Mucosa of descending colon (tissue), 3 donors: ENCODE data around the gene PTPRF. TPM values are rescaled to one million over a fixed set of nuclear protein-coding genes. Genes with fewer than 3 reads are reported as not detected.

Experiments used
- ATAC-seq: fragments of 200-7000 bp; cut with Tn5 transposase; one replicate; pipeline ENCODE4 v1.9.1; 2020; ENCODE audit warnings: mild to moderate bottlenecking, moderate library complexity
- DNase-seq, 3 donors: peaks; one replicate each; pipeline ENCODE4 v3.0.0-alpha.2; 2020
- H3K36me3 ChIP-seq: fragments of 200-600 bp; one replicate; pipeline ENCODE4 v1.8.0; 2021; ENCODE audit warnings: low read depth, mild to moderate bottlenecking
- H3K4me1 ChIP-seq: fragments of 200-600 bp; one replicate; pipeline ENCODE4 v1.8.0; 2021; ENCODE audit warnings: low read depth, mild to moderate bottlenecking
- H3K4me3 ChIP-seq: fragments of 200-600 bp; one replicate; pipeline ENCODE4 v1.8.0; 2021; ENCODE audit warnings: mild to moderate bottlenecking
- H3K9me3 ChIP-seq: fragments of 200-600 bp; one replicate; pipeline ENCODE4 v1.8.0; 2021; ENCODE audit warnings: mild to moderate bottlenecking
- CTCF ChIP-seq: fragments of 200-600 bp; IDR thresholded peaks from one replicate; pipeline ENCODE4 v1.8.0; 2022; ENCODE audit warnings: antibody characterized with exemption, mild to moderate bottlenecking
- intact Hi-C, 2 donors: fragments of 100-400 bp; cut with DNase I in 1 of 2; cut with micrococcal nuclease in 1 of 2; formaldehyde crosslinking; loops; one replicate each; pipeline versions ENCODE4 v1.11.0 to v1.11.1; 2022; cut with DNase I, micrococcal nuclease
- total RNA-seq, 3 donors: library from RNA; stranded (reverse); fragmentation: NEBNext Ultra II Directional in 2 of 3; extraction: Animal tissue kit (Norgen Biotek cat#: 25700) in 2 of 3; gene quantifications; one replicate each; pipeline versions ENCODE4 v1.2.1 to v1.2.4, GENCODE V29; 2021 to 2023
- donor health status: DM: no; HTN: no; CAD: no; lungs with moderate emphysema.
- donor health status: DM: no; HTN: no; CAD: no.
- donor health status: DM: no; HTN: yes; CAD: no.

PTPRF gene
- total RNA-seq, 3 donors from 2014 or later, result 355 to 752 (median 384) TPM

DNA sequence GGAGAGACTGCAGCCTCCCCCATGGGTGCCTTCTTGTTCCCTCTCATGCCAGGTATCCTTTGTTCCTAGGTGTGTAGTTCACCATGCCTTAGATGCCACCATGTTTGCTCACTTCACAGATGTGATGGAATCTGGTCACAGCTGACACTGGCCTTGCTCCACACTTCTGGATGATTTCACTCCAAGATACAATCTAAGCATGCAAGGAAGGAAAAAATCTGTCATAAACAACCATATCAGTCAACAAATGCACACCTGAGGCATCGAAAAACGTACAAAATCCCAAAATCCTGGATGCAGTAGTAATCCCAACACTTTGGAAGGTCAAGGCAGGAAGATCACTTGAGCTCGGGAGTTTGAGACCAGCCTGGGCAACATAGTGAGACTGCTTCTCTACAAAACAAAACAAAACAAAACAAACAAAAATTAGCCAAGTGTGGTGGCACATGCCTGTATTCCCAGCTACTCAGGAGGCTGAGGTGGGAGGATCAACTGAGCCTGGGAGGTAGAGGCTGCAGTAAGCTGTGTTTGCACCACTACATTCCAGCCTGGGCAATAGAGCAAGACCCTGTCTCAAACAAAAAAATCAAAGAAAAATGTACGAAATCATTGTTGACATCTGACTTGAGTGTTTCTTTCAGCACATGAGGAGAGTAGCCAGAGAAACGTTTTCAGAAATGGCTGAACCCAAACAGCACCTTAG, 17.1 kb upstream of the PTPRF start:
- ATAC-seq (no peak), DNase-seq (no peak)
- no peaks in the 10 kb centered on the region for H3K36me3 ChIP-seq
- no peak overlapping the region for H3K4me3 ChIP-seq
- no peak for TF ChIP-seq CTCF
- peaks cover 24% of the 10 kb centered on the region for H3K4me1 ChIP-seq
- H3K9me3 ChIP-seq, result no peaks in the 10 kb centered on the region
- intact Hi-C loops, result no loop called here

GRCh38 chr1:43518935-43519686, 11.6 kb upstream of the PTPRF start:
- Histone ChIP-seq H3K4me3 (no peak overlapping the region), H3K9me3 (no peaks in the 10 kb centered on the region), H3K4me1 (peaks cover 21% of the 10 kb centered on the region), H3K36me3 (no peaks in the 10 kb centered on the region)
- intact Hi-C loops, result no loop called here
- DNase-seq (no peak), ATAC-seq (no peak)
- no peak for TF ChIP-seq CTCF

- intact Hi-C loops, result loop anchor here in 1 of 2 donors (10.0 kb wide), 1 partner anchor 125 kb away; no protein-coding TSS in a partner anchor
- Histone ChIP-seq H3K4me1 (peaks cover 26% of the 10 kb centered on the region), H3K36me3 (no peaks in the 10 kb centered on the region), H3K9me3 (no peaks in the 10 kb centered on the region), H3K4me3 (no peak overlapping the region)
- DNase-seq, result no peak
- no peak for TF ChIP-seq CTCF
- ATAC-seq, result no peak
These were observed 10.4 kb upstream of the PTPRF start for GRCh38 chr1:43520100-43520778.

- Histone ChIP-seq H3K36me3 (no peaks in the 10 kb centered on the region), H3K9me3 (no peaks in the 10 kb centered on the region), H3K4me3 (no peak overlapping the region), H3K4me1 (peaks cover 26% of the 10 kb centered on the region)
- DNase-seq, result no peak
- intact Hi-C loops, result loop anchor here in 1 of 2 donors (10.0 kb wide), 1 partner anchor 124 kb away; no protein-coding TSS in a partner anchor
- no peak for TF ChIP-seq CTCF
- no peak for ATAC-seq
These were observed 9.6 kb upstream of the PTPRF start for GRCh38 chr1:43521078-43521477.

DNA sequence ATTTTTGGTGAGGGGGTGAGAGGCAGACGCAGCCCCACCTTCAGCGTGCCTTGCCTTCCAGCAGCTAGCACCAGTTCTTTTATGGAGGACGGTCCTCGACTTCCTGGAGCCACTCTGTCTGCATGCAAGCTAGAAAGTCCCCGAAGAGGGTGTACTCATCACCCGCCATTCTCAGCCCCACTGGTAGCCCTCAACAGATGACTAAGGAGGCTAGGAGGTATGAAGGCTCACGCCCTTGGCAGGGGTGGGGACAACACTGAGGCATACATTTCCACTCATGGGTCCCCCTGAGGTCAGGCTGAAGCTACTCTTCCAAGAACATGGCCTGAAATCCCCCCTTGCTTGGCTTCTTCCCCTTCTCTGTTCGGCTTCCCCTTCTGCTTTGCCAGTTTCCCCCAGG, 8.9 kb upstream of the PTPRF start:
- Histone ChIP-seq H3K4me1 (peaks cover 26% of the 10 kb centered on the region), H3K9me3 (no peaks in the 10 kb centered on the region), H3K4me3 (no peak overlapping the region), H3K36me3 (no peaks in the 10 kb centered on the region)
- no peak for TF ChIP-seq CTCF
- ATAC-seq, result no peak
- DNase-seq, result no peak
- intact Hi-C loops, result loop anchor here in 1 of 2 donors (10.0 kb wide), 1 partner anchor 123 kb away; no protein-coding TSS in a partner anchor
